ENCODE results near the gene FAM180A.

Gene FAM180A

GRCh38 chr7:135771961-135772638, 23.5 kb upstream of the FAM180A start:
- DNase-seq (ENCODE audit: low read depth, low spot score) = no peak

GRCh38 chr7:135771051-135771450, 22.4 kb upstream of the FAM180A start:
- DNase-seq (ENCODE audit: low read depth, low spot score) = no peak

GRCh38 chr7:135770139-135770710, 21.6 kb upstream of the FAM180A start:
- DNase-seq (ENCODE audit: low read depth, low spot score) = no peak

DNA sequence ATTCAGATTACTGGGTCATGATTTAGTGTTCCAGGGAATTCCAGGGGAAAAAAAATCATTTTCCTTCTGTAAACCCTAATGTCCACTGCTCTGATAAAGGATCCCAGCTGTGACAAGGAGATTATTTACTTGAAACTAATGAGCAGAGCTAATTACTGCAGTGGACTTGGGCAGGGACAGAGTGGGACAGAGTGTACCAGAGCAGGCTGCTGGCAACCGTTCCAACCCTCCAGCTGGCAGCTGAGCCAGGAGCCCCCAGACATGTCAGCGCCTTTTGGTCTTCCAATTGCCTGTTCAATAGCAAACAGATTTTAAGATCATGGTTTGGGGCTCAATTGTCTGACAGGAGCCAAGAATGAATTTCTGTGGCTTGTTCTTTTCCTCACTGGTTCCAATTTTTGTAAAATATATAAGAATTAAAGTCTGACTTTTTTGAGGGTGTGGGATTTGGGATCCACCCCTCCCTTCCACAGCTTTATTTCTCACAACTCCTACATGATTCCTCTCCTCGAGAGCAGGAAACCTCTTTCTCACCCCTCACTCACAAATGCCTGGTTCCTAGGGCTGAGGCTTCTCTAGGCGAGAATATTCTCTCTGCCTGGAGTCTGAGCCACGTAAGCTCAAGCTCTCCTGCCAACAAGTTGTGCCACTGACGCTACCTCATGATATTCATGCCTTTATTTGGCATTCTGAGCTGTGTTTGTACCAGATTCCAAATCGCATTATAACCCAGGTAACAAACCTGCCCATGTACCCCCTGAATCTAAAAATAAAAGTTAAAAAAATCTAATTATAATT, 20.6 kb upstream of the FAM180A start:
- no peak for DNase-seq (ENCODE audit: low read depth, low spot score)

DNA sequence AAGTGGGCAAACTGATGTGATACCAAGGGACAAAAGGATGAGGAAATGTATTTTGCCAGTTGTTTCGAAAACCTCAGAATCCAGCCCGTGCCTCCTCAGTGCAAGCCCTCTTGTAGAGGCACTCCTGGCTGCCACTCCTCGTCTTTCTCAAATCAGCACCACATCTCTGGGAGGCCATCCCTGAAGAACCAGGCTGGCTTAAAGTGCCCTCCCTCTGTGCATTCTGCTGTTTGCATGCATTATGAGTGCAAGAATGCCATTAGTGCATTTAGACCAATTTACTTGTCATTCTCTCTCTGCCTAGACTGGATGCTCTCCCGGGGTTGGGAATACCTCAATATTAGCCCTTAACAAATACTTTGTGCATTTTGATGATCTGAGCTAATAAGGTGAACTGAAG, 19.9 kb upstream of the FAM180A start:
- DNase-seq (ENCODE audit: low read depth, low spot score) = no peak

DNA sequence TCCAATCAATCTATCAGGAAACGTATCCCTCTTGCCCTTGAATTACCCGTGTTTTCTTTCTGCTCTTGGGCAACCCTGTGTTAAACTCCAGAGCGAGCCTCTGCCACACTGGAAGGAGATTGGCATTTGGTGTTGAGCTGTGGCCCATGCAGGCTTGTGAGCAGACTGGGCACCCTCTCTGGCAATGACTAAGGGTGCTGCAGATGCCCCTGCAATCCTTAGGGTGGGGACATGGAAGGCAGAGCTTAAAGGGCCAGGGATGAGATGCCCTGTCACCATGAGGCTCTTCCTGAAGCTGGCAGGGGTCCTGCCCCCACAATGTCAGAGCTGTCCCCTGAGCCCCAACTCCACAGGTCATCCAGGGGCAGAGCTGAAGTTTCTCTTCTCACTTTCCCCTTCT, 19.5 kb upstream of the FAM180A start:
- no peak for DNase-seq (ENCODE audit: low read depth, low spot score)

- DNase-seq (ENCODE audit: low read depth, low spot score) = no peak
These were observed 14.6 kb upstream of the FAM180A start for GRCh38 chr7:135763261-135763660.

DNA sequence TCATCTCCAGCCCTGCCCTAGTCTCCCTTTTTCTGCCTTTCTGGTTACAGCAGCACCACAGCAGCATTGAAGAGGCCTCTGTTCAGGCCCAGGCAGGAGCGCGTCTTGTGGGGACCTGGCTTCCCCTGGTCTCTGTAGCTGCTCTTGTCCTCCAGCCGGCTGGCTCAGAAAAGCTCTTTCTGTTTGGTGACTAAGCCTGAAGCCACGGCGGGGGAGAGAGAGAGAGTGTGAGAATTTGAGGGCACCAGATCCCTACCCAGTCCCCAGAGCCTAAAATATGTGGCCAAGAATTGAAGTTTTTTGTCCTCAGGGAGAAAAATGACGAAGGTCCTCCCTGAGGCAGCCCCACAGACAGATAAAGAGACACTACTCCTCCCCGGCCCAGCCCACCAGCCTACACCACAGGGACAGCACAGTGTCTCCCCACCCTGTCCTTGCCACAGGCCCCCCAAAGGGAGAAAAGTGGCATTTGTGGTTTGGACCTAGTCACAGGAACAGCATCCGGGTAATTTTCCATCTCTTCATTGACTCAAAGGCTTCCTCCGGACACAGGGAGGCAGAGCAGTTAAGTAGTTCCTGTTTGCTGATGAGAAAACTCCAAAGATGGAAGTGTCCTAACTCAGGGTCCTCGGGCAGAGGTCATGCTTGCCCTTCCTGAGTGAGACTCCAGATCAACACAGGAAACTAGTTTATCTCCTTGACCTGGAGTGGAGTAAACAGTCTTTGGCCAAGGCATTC, 13.3 kb upstream of the FAM180A start:
- no peak for DNase-seq (ENCODE audit: low read depth, low spot score)

DNA sequence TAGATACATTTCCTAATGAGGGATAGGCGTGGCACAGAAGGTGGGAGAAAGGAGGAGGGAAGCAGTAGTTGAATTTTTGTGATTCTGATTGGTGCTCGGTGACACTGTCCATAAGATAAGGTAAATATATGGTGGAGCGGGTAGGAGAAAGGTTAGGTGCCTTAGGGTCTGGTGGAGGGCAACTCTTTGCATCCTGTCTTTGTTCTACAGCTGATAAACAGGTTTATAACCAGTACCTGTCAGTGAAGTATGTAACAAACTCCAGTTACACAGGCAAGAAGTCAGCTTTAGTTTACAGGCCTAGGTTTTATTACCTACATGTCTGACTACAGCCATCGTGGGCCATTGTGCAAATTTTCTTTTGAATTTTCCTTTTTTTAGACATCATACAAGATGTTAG, 10.9 kb upstream of the FAM180A start:
- DNase-seq (ENCODE audit: low read depth, low spot score) = no peak

GRCh38 chr7:135758531-135758932, 9.9 kb upstream of the FAM180A start:
- no peak for DNase-seq (ENCODE audit: low read depth, low spot score)

DNA sequence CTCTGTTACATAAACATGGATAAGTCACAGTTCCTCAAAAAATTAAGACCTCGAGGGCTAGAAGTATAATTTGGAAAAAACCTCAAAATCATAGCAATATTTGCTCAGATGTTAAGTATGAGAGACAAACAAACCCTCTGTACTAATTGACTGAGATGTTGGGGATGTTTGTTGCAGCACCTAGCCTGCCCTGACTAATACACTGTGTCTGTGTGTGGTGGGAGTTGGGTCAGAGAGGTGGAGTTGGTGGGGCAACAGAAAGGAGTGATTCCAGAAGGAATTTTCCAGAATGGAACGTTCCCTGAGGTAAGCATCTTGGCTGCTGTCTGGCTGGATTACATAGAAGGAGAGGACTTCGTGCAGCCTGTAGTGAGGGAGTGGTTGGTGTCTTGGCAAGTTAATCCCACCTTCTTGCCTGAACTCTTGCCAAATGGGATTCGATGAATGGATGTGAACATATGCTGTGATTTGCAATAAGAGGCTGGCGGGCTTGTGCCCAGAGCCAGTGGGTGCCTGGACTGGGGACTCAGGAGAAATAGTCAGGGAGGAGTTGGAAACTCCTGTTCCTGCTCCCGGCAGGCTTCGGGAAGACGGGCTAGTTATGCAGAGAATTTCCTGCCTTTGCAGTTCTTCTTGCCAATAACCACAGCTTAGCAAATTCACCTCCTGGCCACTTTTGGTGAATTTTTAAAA, 9.3 kb upstream of the FAM180A start:
- no peak for DNase-seq (ENCODE audit: low read depth, low spot score)

DNA sequence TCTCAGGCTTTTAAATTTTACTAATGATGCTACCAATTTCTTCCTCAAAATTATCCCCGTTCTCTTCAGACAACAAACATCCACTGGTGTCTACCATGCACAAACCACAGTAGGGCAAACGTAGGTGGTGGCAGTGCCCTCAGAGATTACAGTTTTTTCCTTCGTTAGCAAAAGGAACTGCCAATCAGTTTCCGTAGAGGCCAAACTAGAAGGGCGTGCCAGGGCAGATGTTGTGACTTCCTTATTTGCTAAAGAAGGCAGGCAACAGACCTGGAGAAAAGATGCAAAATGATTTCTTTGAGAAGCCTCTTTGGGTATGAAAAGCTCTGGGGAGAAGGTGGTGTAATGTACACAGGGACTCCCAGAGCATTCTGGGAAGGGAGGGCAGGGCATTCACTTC, 7.6 kb upstream of the FAM180A start:
- DNase-seq (ENCODE audit: low read depth, low spot score) = no peak

DNA sequence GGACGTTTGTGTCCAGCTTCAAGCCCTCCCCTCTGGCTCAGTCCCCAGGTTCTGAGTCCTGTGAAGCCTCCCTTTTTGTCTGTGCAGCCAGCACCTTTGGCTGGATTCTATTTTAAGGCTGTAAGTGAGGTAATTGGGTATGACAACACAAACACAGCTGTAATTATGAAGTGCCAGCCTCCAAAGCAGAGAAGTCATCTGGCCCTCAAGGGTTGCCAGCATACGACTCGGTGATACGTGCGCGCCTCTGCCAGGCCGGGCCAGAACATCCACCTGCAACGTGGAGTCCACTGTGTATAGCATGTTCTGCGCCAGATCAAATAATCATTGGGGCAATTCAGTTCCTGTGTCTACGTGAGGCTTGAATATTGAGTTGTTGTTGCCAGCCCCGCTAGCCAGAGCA, 6.7 kb upstream of the FAM180A start:
- DNase-seq (ENCODE audit: low read depth, low spot score) = no peak

- DNase-seq (ENCODE audit: low read depth, low spot score) = no peak
These were observed 5.2 kb upstream of the FAM180A start for GRCh38 chr7:135753616-135754413.

GRCh38 chr7:135747366-135747765, 1.2 kb downstream of the FAM180A start:
- DNase-seq (ENCODE audit: low read depth, low spot score) = no peak

- DNase-seq (ENCODE audit: low read depth, low spot score) = no peak
These were observed 2.8 kb downstream of the FAM180A start for GRCh38 chr7:135745703-135746312.

DNA sequence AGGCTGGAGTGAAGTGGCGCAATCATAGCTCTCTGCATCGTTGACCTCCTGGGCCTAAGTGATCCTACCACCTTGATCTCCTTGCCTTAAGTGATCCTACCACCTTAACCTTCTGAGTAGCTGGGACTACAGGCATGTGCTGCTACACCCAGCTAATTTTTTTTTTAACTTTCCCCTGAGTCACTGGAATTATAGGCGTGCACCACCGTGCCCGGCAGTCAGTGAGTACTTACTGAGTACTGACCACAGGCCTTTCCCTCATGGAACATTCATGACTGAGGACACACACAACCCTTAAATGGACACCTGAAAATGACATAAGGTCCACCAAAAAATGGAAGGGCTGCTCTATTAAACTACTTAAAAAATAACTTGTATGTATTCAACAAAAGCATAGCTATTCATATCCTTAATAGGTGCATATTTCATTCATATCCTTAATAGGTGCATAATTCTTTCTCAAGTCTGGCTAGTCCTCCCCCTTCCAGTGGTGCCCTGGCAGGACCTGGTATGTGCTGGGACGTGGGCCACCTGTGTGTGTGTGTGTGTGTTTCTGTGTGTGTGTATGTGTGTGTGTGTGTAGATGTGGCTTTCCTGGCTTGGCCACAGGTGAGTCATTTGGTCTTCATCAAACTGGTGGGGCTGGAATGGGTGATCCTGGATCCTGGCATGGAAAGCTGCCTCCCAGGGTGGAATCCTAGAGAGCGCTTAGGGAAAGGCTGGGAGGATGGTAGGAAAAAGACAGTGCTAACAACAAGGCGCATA, 3.5 kb downstream of the FAM180A start:
- no peak for DNase-seq (ENCODE audit: low read depth, low spot score)

- DNase-seq (ENCODE audit: low read depth, low spot score) = no peak
These were observed 4.5 kb downstream of the FAM180A start for GRCh38 chr7:135743907-135744731.

GRCh38 chr7:135742371-135742770, 6.2 kb downstream of the FAM180A start:
- no peak for DNase-seq (ENCODE audit: low read depth, low spot score)
